ENCODE measurements around the gene MUC15. TPM values are rescaled to one million over a fixed set of nuclear protein-coding genes. Genes with fewer than 3 reads are reported as not detected.

The MUC15 gene
- total RNA-seq, 1 donor from 2014 or later: 8.3 TPM

Other genes with a start within 250 kb of the MUC15 start
- gene ANO3, start 240.1 kb downstream of the MUC15 start, total RNA-seq: not detected
- not detected for gene SLC5A12, start 149.8 kb upstream of the MUC15 start, total RNA-seq

Data from vagina (tissue), 1 donor.